Neural cell (in vitro differentiated cells): Measurements from ENCODE around the gene CELSR2.

ENCODE experiments used
- CTCF ChIP-seq: fragments of 450-650 bp; IDR thresholded peaks from 2 replicates; pipeline ENCODE4 v1.5.1; 2014; ENCODE audit warnings: antibody characterized with exemption, mild to moderate bottlenecking, moderate library complexity; ENCODE audit not compliant: poor library complexity, severe bottlenecking
- EP300 ChIP-seq: fragments of 450-650 bp; conservative IDR thresholded peaks from 2 replicates; pipeline ENCODE4 v1.6.1; 2014; ENCODE audit warnings: antibody characterized with exemption, mild to moderate bottlenecking, moderate library complexity; ENCODE audit not compliant: poor library complexity, severe bottlenecking
- EZH2 ChIP-seq: fragments of 200-600, 300-800 bp; shearing (Covaris generic), sonication (generic); IDR thresholded peaks from 2 replicates; pipeline ENCODE4 v1.6.1; 2014; ENCODE audit warnings: antibody characterized with exemption, low read length, borderline replicate concordance, mild to moderate bottlenecking; ENCODE audit not compliant: insufficient read depth, poor library complexity, severe bottlenecking
- POLR2AphosphoS5 ChIP-seq: IDR thresholded peaks from 2 replicates; pipeline ENCODE4 v1.6.1; 2012
- RAD21 ChIP-seq: fragments of 450-650 bp; conservative IDR thresholded peaks from 2 replicates; pipeline ENCODE4 v1.6.1; 2014; ENCODE audit warnings: antibody characterized with exemption, mild to moderate bottlenecking, moderate library complexity
- REST ChIP-seq: IDR thresholded peaks from 2 replicates; pipeline ENCODE4 v1.6.1; 2012; ENCODE audit warnings: borderline replicate concordance
- SMC3 ChIP-seq: fragments of 450-650 bp; conservative IDR thresholded peaks from 2 replicates; pipeline ENCODE4 v1.6.1; 2014; ENCODE audit warnings: antibody characterized with exemption, mild to moderate bottlenecking, moderate library complexity; ENCODE audit not compliant: poor library complexity
- TAF1 ChIP-seq: IDR thresholded peaks from 2 replicates; pipeline ENCODE4 v1.6.1; 2012; ENCODE audit warnings: low read depth

- no peak for TF ChIP-seq REST
- no peak for TF ChIP-seq CTCF
- no peak for TF ChIP-seq SMC3
- no peak for TF ChIP-seq EZH2
- no peak for TF ChIP-seq RAD21
- TF ChIP-seq EP300, result no peak
- TF ChIP-seq POLR2AphosphoS5, result no peak
- no peak for TF ChIP-seq TAF1
These were observed 7.8 kb downstream of the CELSR2 start for GRCh38 chr1:109256971-109257681.
